ENCODE results near the gene PABPC1L2A.
A peak's percentile ranks its signal among the peaks of the same experiment; 100 is the strongest.
"Not testable (repeated sequence)": the region's sequence is repeated elsewhere in the genome, so short reads cannot be mapped to it uniquely, and the experiment has no call there.

PABPC1L2A gene

GRCh38 chrX:73079024-73079562, at the start of gene PABPC1L2A:
PABPC1L2A (minus strand) TSS chrX:73079512; CDS start chrX:73079386, 126 bp downstream.
- DNase-seq (ENCODE audit: low spot score): not testable (repeated sequence)

- DNase-seq (ENCODE audit: low spot score): peak; percentile 53
Measured at GRCh38 chrX:73127700-73128241, 48.5 kb upstream of the PABPC1L2A start.

- DNase-seq (ENCODE audit: low spot score): no peak
Measured at GRCh38 chrX:73126240-73126639, 46.9 kb upstream of the PABPC1L2A start.

- DNase-seq (ENCODE audit: low spot score): not testable (repeated sequence)
Measured at GRCh38 chrX:73099505-73099904, 20.2 kb upstream of the PABPC1L2A start.

GRCh38 chrX:73086766-73087165, 7.5 kb upstream of the PABPC1L2A start:
- not testable (repeated sequence) for DNase-seq (ENCODE audit: low spot score)

GRCh38 chrX:73079884-73080283, 572 bp upstream of the PABPC1L2A start:
- DNase-seq (ENCODE audit: low spot score): not testable (repeated sequence)

- DNase-seq (ENCODE audit: low spot score): not testable (repeated sequence)
Measured at GRCh38 chrX:73078597-73078996, 715 bp downstream of the PABPC1L2A start.

- no peak for DNase-seq (ENCODE audit: low spot score)
Measured at GRCh38 chrX:73076838-73077237, 2.5 kb downstream of the PABPC1L2A start.

GRCh38 chrX:73069365-73070035, 9.8 kb downstream of the PABPC1L2A start:
- no peak for DNase-seq (ENCODE audit: low spot score)

- no peak for DNase-seq (ENCODE audit: low spot score)
Measured at GRCh38 chrX:73068467-73069364, 10.6 kb downstream of the PABPC1L2A start.

- DNase-seq (ENCODE audit: low spot score): not testable (repeated sequence)
Measured at GRCh38 chrX:73067761-73068466, 11.4 kb downstream of the PABPC1L2A start.

- no peak for DNase-seq (ENCODE audit: low spot score)
Measured at GRCh38 chrX:73028876-73029275, 50.4 kb downstream of the PABPC1L2A start.
